ENCODE results near the gene TRPC4.
"Not testable (repeated sequence)": the region's sequence is repeated elsewhere in the genome, so short reads cannot be mapped to it uniquely, and the experiment has no call there.

The TRPC4 gene

DNA sequence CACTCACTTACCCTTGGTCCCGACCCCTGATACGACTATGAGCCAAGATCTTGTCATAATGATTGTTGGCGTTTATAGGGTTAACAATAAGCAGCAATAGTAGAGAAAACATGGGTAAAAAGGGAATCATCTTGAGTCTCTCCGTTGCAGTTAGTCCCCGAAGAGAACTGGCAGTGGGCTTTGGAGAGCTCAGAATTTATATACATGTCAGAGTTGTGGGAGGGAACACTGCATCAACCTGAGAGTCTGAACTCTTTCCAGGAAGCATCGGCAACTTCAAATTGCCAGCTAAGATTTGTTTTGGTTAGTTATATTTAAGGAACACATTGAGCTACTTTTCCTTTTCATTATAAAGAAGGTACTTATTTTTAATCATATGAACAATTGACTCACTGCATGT, 271.0 kb downstream of the TRPC4 start, which contains the start of gene POSTN:
TSS of gene POSTN (minus strand) at position 172 of the 400 bp plus-strand sequence. CDS start at position 130, 42 bp downstream.
- Histone ChIP-seq H3K27me3 (no peaks in the 10 kb centered on the region), H3K9me3 (no peaks in the 10 kb centered on the region), H3K4me1 (ENCODE audit: control insufficient read depth in 1 of 2, insufficient read depth in 1 of 2, low read depth in 1 of 2, low read length in 1 of 2) (no peaks in the 10 kb centered on the region), H3K36me3 (no peaks in the 10 kb centered on the region), H3K27ac (no peak within 1 kb of the TSS), H3K4me3 (ENCODE audit: low read depth in 1 of 2, low read length in 1 of 2) (no peak within 1 kb of the TSS)
- TF ChIP-seq CTCF (IDR thresholded peaks at IDR 0.05): no peak

- H3K27ac ChIP-seq: no peak overlapping the region
- no peaks in the 10 kb centered on the region for H3K27me3 ChIP-seq
- H3K36me3 ChIP-seq: no peaks in the 10 kb centered on the region
- H3K9me3 ChIP-seq: no peaks in the 10 kb centered on the region
- TF ChIP-seq CTCF (IDR thresholded peaks at IDR 0.05): no peak
- H3K4me1 ChIP-seq (ENCODE audit: control insufficient read depth in 1 of 2, insufficient read depth in 1 of 2, low read depth in 1 of 2, low read length in 1 of 2): no peaks in the 10 kb centered on the region
- no peak overlapping the region for H3K4me3 ChIP-seq (ENCODE audit: low read depth in 1 of 2, low read length in 1 of 2)
These were observed 272.0 kb downstream of the TRPC4 start for GRCh38 chr13:37597477-37598025.

- Histone ChIP-seq H3K9me3 (no peaks in the 10 kb centered on the region), H3K4me3 (ENCODE audit: low read depth in 1 of 2, low read length in 1 of 2) (no peak overlapping the region), H3K27me3 (no peaks in the 10 kb centered on the region), H3K4me1 (ENCODE audit: control insufficient read depth in 1 of 2, insufficient read depth in 1 of 2, low read depth in 1 of 2, low read length in 1 of 2) (no peaks in the 10 kb centered on the region), H3K27ac (no peak overlapping the region), H3K36me3 (no peaks in the 10 kb centered on the region)
- no peak for TF ChIP-seq CTCF (IDR thresholded peaks at IDR 0.05)
These were observed 272.8 kb downstream of the TRPC4 start for GRCh38 chr13:37596805-37597204.

- Histone ChIP-seq H3K36me3 (no peaks in the 10 kb centered on the region), H3K9me3 (no peaks in the 10 kb centered on the region), H3K4me1 (ENCODE audit: control insufficient read depth in 1 of 2, insufficient read depth in 1 of 2, low read depth in 1 of 2, low read length in 1 of 2) (no peaks in the 10 kb centered on the region), H3K4me3 (ENCODE audit: low read depth in 1 of 2, low read length in 1 of 2) (no peak overlapping the region), H3K27me3 (no peaks in the 10 kb centered on the region), H3K27ac (no peak overlapping the region)
- no peak for TF ChIP-seq CTCF (IDR thresholded peaks at IDR 0.05)
These were observed 274.4 kb downstream of the TRPC4 start for GRCh38 chr13:37595162-37595561.

DNA sequence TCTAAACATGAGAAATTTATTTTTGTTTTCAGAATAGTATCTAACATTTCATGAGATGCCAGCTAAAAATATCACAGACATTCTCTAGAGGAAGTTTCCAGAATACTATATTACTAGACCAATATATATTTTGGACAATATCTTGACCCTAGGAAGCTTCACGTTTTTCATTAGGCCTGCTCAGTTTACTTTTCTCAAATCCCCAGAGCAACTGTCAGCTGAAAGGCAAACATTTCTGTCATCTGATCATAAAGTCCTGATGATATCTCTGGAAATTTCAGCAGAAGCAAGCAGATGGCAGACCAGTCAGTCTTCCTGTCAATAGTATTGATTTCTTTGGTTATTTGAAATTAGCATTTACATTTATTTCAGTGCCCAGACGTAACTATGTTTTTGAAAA, 275.0 kb downstream of the TRPC4 start:
- H3K36me3 ChIP-seq: no peaks in the 10 kb centered on the region
- no peaks in the 10 kb centered on the region for H3K27me3 ChIP-seq
- no peak overlapping the region for H3K27ac ChIP-seq
- no peaks in the 10 kb centered on the region for H3K9me3 ChIP-seq
- no peak overlapping the region for H3K4me3 ChIP-seq (ENCODE audit: low read depth in 1 of 2, low read length in 1 of 2)
- TF ChIP-seq CTCF (IDR thresholded peaks at IDR 0.05): no peak
- no peaks in the 10 kb centered on the region for H3K4me1 ChIP-seq (ENCODE audit: control insufficient read depth in 1 of 2, insufficient read depth in 1 of 2, low read depth in 1 of 2, low read length in 1 of 2)

DNA sequence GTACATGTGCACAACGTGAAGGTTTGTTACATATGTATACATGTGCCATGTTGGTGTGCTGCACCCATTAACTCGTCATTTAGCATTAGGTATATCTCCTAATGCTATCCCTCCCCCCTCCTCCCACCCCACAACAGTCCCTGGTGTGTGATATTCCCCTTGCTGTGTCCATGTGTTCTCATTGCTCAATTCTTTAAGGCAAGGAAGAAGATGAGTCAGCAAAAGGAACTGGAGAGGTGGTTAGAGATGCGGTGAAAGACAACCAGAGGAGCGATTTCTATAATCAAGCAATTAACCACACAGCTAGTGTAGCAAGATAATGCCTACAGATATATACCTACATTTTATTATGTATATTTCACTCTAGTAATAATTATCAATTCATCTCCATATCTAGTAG, 280.2 kb downstream of the TRPC4 start:
- H3K4me3 ChIP-seq (ENCODE audit: low read depth in 1 of 2, low read length in 1 of 2); H3K27me3 ChIP-seq; H3K4me1 ChIP-seq (ENCODE audit: control insufficient read depth in 1 of 2, insufficient read depth in 1 of 2, low read depth in 1 of 2, low read length in 1 of 2); H3K27ac ChIP-seq; H3K36me3 ChIP-seq; H3K9me3 ChIP-seq: not testable (repeated sequence)
